Suppressor macrophage (primary cell): Measurements from ENCODE around the gene SPTBN5.

Experiments
- DNase-seq, 4 experiments: peaks; one replicate each; pipeline ENCODE4 v3.0.0-alpha.2; 2020 to 2022

The SPTBN5 gene

GRCh38 chr15:41865490-41866055, 28.3 kb downstream of the SPTBN5 start:
- DNase-seq = no peak

GRCh38 chr15:41862515-41863116, 31.2 kb downstream of the SPTBN5 start:
- no peak for DNase-seq

- no peak for DNase-seq
These were observed 32.0 kb downstream of the SPTBN5 start for GRCh38 chr15:41861736-41862356.

GRCh38 chr15:41860049-41860828, 33.6 kb downstream of the SPTBN5 start:
- DNase-seq = peak; percentile 59 to 82 (median 76)

- no peak for DNase-seq
These were observed 35.1 kb downstream of the SPTBN5 start for GRCh38 chr15:41858756-41859155.

- no peak for DNase-seq
These were observed 36.5 kb downstream of the SPTBN5 start for GRCh38 chr15:41857316-41857715.

GRCh38 chr15:41856716-41857115, 37.1 kb downstream of the SPTBN5 start:
- DNase-seq = no peak

GRCh38 chr15:41856262-41856661, 37.6 kb downstream of the SPTBN5 start:
- DNase-seq = no peak

- DNase-seq = no peak
These were observed 38.4 kb downstream of the SPTBN5 start for GRCh38 chr15:41855261-41855961.

- no peak for DNase-seq
These were observed 39.4 kb downstream of the SPTBN5 start for GRCh38 chr15:41854443-41854842.

GRCh38 chr15:41853831-41854230, 40.0 kb downstream of the SPTBN5 start:
- no peak for DNase-seq

GRCh38 chr15:41852736-41853590, 40.9 kb downstream of the SPTBN5 start:
- DNase-seq = no peak

- DNase-seq = no peak
These were observed 42.0 kb downstream of the SPTBN5 start for GRCh38 chr15:41851755-41852370.

- no peak for DNase-seq
These were observed 42.7 kb downstream of the SPTBN5 start for GRCh38 chr15:41851167-41851523.

GRCh38 chr15:41850482-41851166, 43.2 kb downstream of the SPTBN5 start:
- DNase-seq = no peak

- DNase-seq = no peak
These were observed 44.0 kb downstream of the SPTBN5 start for GRCh38 chr15:41849861-41850260.

- DNase-seq = no peak
These were observed 44.6 kb downstream of the SPTBN5 start for GRCh38 chr15:41849204-41849603.

GRCh38 chr15:41848631-41849030, 45.2 kb downstream of the SPTBN5 start:
- no peak for DNase-seq

- no peak for DNase-seq
These were observed 45.9 kb downstream of the SPTBN5 start for GRCh38 chr15:41847981-41848380.

- DNase-seq = no peak
These were observed 46.6 kb downstream of the SPTBN5 start for GRCh38 chr15:41847206-41847605.

GRCh38 chr15:41844814-41845213, 49.0 kb downstream of the SPTBN5 start:
- no peak for DNase-seq
